Measurements from ENCODE around the gene PCYT1B.

- TF ChIP-seq CTCF (IDR thresholded peaks at IDR 0.05; ENCODE audit: low read depth, low read length) (no peak), POLR2A (IDR thresholded peaks at IDR 0.05; ENCODE audit: extremely low read depth, insufficient read length) (no peak), MAX (IDR thresholded peaks at IDR 0.05; ENCODE audit: low read depth, low read length) (no peak), MYC (IDR thresholded peaks at IDR 0.05; ENCODE audit: low read depth, low read length) (no peak)
Observed at GRCh38 chrX:24673424-24673823, 26.3 kb upstream of the PCYT1B start.

All from NB4 (cell line).